CD8-positive, alpha-beta memory T cell (primary cell): Measurements from ENCODE around the gene SHOC1. TPM values are rescaled to one million over a fixed set of nuclear protein-coding genes. Genes with fewer than 3 reads are reported as not detected.
A peak's percentile ranks its signal among the peaks of the same experiment; 100 is the strongest.
"Not testable (repeated sequence)": the region's sequence is repeated elsewhere in the genome, so short reads cannot be mapped to it uniquely, and the experiment has no call there.

ENCODE experiments used
- CTCF ChIA-PET: fragments of 350-600 bp; sonication (Branson Sonifier 250); formaldehyde crosslinking; loops from one replicate; lab custom pipeline; 2021; ENCODE audit warnings: antibody characterized with exemption; lab: Charles Lee
- POLR2A ChIA-PET: fragments of 350-600 bp; sonication (Branson Sonifier 250); formaldehyde crosslinking; loops from one replicate; lab custom pipeline; 2021; ENCODE audit warnings: antibody characterized with exemption; lab: Charles Lee
- DNase-seq, 5 donors: peaks; one replicate each; pipeline versions ENCODE4 v3.0.0 to v3.0.0-alpha.2; 2020 to 2022; ENCODE audit warnings: mixed read lengths in 1 of 5
- H3K27ac ChIP-seq: one replicate; pipeline ENCODE4 v1.7.0; 2013; ENCODE audit warnings: low read depth, mild to moderate bottlenecking, low read length, moderate library complexity
- H3K27me3 ChIP-seq: 2 replicates; pipeline ENCODE4 v1.7.0; 2013; ENCODE audit warnings: low read length, mild to moderate bottlenecking; ENCODE audit not compliant: insufficient read depth, poor library complexity, severe bottlenecking
- H3K36me3 ChIP-seq: 2 replicates; pipeline ENCODE4 v1.7.0; 2013; ENCODE audit warnings: mild to moderate bottlenecking, low read length, moderate library complexity; ENCODE audit not compliant: insufficient read depth
- H3K4me1 ChIP-seq: 2 replicates; pipeline ENCODE4 v1.7.0; 2013; ENCODE audit warnings: mild to moderate bottlenecking, low read length, moderate library complexity; ENCODE audit not compliant: insufficient read depth
- H3K4me3 ChIP-seq: 2 replicates; pipeline ENCODE4 v1.7.0; 2013; ENCODE audit warnings: mild to moderate bottlenecking, low read length
- H3K9me3 ChIP-seq: 2 replicates; pipeline ENCODE4 v1.7.0; 2013; ENCODE audit warnings: mild to moderate bottlenecking, low read length
- H3K27ac Mint-ChIP-seq, 8 donors: one replicate each; pipeline ENCODE4 v1.8.0; 2020 to 2021; ENCODE audit warnings: mixed read lengths in 8 of 8, mild to moderate bottlenecking in 6 of 8, inconsistent platforms in 3 of 8, moderate library complexity in 3 of 8
- H3K27me3 Mint-ChIP-seq, 2 donors: one replicate each; pipeline ENCODE4 v1.8.0; 2020 to 2021; ENCODE audit warnings: mixed read lengths in 2 of 2, mild to moderate bottlenecking in 1 of 2, moderate library complexity in 1 of 2
- H3K36me3 Mint-ChIP-seq, 3 donors: one replicate each; pipeline ENCODE4 v1.8.0; 2020 to 2021; ENCODE audit warnings: mixed read lengths in 3 of 3, inconsistent platforms in 1 of 3, mild to moderate bottlenecking in 1 of 3
- H3K4me1 Mint-ChIP-seq, 3 donors: one replicate each; pipeline ENCODE4 v1.8.0; 2020 to 2021; ENCODE audit warnings: mixed read lengths in 3 of 3, inconsistent platforms in 1 of 3, mild to moderate bottlenecking in 1 of 3
- H3K4me3 Mint-ChIP-seq, 7 donors: one replicate each; pipeline ENCODE4 v1.8.0; 2020 to 2021; ENCODE audit warnings: mixed read lengths in 7 of 7, mild to moderate bottlenecking in 6 of 7, moderate library complexity in 4 of 7, inconsistent platforms in 2 of 7
- H3K9me3 Mint-ChIP-seq, 5 donors: one replicate each; pipeline ENCODE4 v1.8.0; 2020 to 2022; ENCODE audit warnings: mixed read lengths in 5 of 5, mild to moderate bottlenecking in 3 of 5, moderate library complexity in 2 of 5, inconsistent platforms in 1 of 5
- polyA plus RNA-seq: library from polyadenylated mRNA; unstranded; fragments of 300-500 nt; fragmentation: Illumina TruSeq; gene quantifications from one replicate; pipeline ENCODE4 v1.2.3, GENCODE V29; 2021
- total RNA-seq, 2 experiments: library from RNA; stranded (reverse); gene quantifications; one replicate each; pipeline ENCODE4 v1.2.3, GENCODE V29; 2021

SHOC1 gene
- total and polyA plus RNA-seq, 3 experiments from 2014 or later, result not detected

DNA sequence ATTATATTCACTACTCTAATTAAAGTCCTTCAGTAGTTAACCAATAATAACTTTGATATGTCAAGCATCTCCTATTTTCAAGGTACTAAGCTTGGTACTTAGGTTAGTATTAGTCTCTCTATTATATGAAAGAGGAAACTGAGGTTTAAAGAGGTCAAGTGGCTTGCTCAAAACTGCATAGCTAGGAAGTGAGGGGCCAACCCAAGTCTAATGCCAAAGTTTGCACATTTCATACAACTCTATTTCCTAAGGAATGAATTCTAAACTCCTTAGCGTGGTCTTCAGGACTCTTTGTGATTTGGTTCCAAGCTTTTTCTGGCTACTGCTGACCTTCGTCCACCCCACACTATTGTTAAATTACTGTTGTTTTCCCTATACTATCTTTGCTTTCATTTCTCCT, 9.9 kb upstream of the SHOC1 start:
- peaks cover 3 to 14% of the 10 kb centered on the region in 2 donors for H3K27me3 Mint-ChIP-seq
- peaks cover 6 to 26% (median 22%) of the 10 kb centered on the region in 3 donors for H3K4me1 Mint-ChIP-seq
- no peaks in the 10 kb centered on the region for H3K9me3 Mint-ChIP-seq
- H3K36me3 Mint-ChIP-seq, result peaks cover 0 to 3% (median 2%) of the 10 kb centered on the region in 3 donors
- Histone ChIP-seq H3K9me3 (no peaks in the 10 kb centered on the region), H3K4me1 (no peaks in the 10 kb centered on the region), H3K4me3 (no peak overlapping the region), H3K27ac (no peak overlapping the region), H3K27me3 (no peaks in the 10 kb centered on the region), H3K36me3 (no peaks in the 10 kb centered on the region)
- ChIA-PET POLR2A (interaction anchor here (0.6 kb wide), 1 partner anchor 270 kb away, joined by 3 read pairs; no protein-coding TSS in a partner anchor), CTCF (interaction anchor here (1.1 kb wide), 1 partner anchor 12 kb away, joined by 4 read pairs; no protein-coding TSS in a partner anchor)
- H3K4me3 Mint-ChIP-seq, result no peak overlapping the region
- H3K27ac Mint-ChIP-seq, result no peak overlapping the region
- DNase-seq, result no peak

DNA sequence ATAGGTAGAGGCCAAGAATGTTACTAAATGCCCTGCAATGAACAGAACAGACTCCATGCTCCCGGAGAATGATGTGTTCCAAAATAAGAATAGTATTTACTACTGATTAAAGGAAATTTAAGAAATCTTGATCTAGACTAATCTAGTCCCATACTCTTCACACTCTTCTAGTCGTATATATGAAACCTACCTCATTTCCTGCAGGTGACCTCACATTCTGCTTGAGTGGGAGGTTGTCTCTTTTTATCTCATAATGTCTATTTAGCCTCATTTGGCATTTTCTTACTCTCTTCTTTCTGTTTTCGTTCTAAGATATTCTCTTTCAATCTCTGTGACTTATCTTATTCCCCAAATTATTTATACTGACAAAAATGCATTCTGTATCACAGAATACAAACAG, 9.2 kb upstream of the SHOC1 start:
- Histone ChIP-seq H3K4me3 (no peak overlapping the region), H3K36me3 (no peaks in the 10 kb centered on the region), H3K27me3 (no peaks in the 10 kb centered on the region), H3K4me1 (no peaks in the 10 kb centered on the region), H3K27ac (no peak overlapping the region), H3K9me3 (no peaks in the 10 kb centered on the region)
- Mint-ChIP-seq H3K9me3 (no peaks in the 10 kb centered on the region), H3K27me3 (peaks cover 3 to 14% of the 10 kb centered on the region in 2 donors), H3K4me3 (no peak overlapping the region), H3K4me1 (peaks cover 6 to 26% (median 22%) of the 10 kb centered on the region in 3 donors), H3K36me3 (peaks cover 0 to 3% (median 2%) of the 10 kb centered on the region in 3 donors), H3K27ac (peak overlapping the region in 1 of 8 donors; percentile 27)
- ChIA-PET POLR2A (interaction anchor here (0.6 kb wide), 1 partner anchor 270 kb away, joined by 3 read pairs; no protein-coding TSS in a partner anchor), CTCF (no interaction called here)
- DNase-seq, result no peak

DNA sequence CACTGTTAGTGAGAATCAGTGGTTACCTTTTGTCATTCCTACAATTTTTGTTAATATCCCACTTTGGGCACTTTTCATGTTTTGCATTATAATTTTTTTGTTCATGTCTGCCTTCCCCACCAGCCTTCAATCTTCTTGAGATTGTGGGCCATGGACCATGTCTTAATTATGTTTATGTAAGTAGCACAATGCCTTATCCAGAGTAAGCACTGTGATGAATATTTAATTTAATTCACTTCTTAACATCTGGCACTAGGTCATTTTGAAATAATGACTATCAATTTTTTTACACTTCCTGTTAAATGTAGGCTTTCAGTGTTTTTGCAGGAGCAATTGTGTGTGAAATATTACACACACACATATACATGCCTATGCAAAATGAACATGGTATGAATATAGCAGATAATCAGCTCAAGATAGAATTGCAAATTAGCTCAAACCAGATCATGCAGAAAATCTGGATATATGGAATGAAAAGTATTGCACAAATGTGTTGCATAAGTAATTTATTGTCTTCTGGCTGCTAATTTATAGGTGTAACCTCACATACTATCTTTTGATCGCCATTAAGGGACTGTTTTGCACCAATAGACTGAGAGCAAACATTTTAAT, 5.3 kb upstream of the SHOC1 start:
- ChIA-PET CTCF (no interaction called here), POLR2A (no interaction called here)
- H3K4me1 Mint-ChIP-seq, result peaks cover 6 to 26% (median 22%) of the 10 kb centered on the region in 3 donors

DNA sequence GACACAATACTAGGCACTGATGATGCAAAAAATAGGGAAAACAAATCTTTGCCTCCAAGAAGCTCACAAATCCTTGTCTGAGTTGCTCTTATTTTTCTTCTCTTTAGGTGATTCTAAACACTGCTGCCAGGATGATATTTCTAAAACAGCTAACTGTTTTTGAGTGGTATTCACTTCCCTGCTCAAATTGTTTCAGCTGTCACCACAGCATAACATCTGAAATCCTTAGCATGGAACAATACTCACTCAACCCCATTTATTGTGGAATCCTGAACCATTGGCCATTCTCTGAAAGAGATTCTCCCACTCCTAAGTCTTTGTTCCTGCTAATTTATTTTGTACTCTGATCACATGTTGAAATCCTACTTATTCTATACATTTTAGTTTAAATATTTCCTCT, 4.8 kb upstream of the SHOC1 start:
- no peak for DNase-seq
- no peak overlapping the region for H3K4me3 ChIP-seq
- Mint-ChIP-seq H3K27ac (no peak overlapping the region), H3K4me3 (no peak overlapping the region), H3K9me3 (no peaks in the 10 kb centered on the region), H3K27me3 (peaks cover 0 to 14% of the 10 kb centered on the region in 2 donors), H3K36me3 (peaks cover 0 to 1% (median 0%) of the 10 kb centered on the region in 3 donors), H3K4me1 (peaks cover 6 to 26% (median 22%) of the 10 kb centered on the region in 3 donors)
- no peaks in the 10 kb centered on the region for H3K36me3 ChIP-seq
- no peaks in the 10 kb centered on the region for H3K9me3 ChIP-seq
- no peaks in the 10 kb centered on the region for H3K27me3 ChIP-seq
- ChIA-PET CTCF (no interaction called here), POLR2A (no interaction called here)
- no peak overlapping the region for H3K27ac ChIP-seq
- no peaks in the 10 kb centered on the region for H3K4me1 ChIP-seq

More for the DNA sequence above, 5.3 kb upstream of the SHOC1 start:
- H3K4me1 ChIP-seq, result no peaks in the 10 kb centered on the region
- no peaks in the 10 kb centered on the region for H3K9me3 ChIP-seq
- peaks cover 0 to 1% (median 0%) of the 10 kb centered on the region in 3 donors for H3K36me3 Mint-ChIP-seq
- H3K4me3 Mint-ChIP-seq, result no peak overlapping the region
- peaks cover 2 to 14% of the 10 kb centered on the region in 2 donors for H3K27me3 Mint-ChIP-seq
- no peaks in the 10 kb centered on the region for H3K9me3 Mint-ChIP-seq
- no peak overlapping the region for H3K27ac ChIP-seq
- H3K36me3 ChIP-seq, result no peaks in the 10 kb centered on the region
- no peak for DNase-seq
- no peak overlapping the region for H3K4me3 ChIP-seq
- H3K27me3 ChIP-seq, result no peaks in the 10 kb centered on the region
- H3K27ac Mint-ChIP-seq, result peak overlapping the region in 1 of 8 donors; percentile 40

DNA sequence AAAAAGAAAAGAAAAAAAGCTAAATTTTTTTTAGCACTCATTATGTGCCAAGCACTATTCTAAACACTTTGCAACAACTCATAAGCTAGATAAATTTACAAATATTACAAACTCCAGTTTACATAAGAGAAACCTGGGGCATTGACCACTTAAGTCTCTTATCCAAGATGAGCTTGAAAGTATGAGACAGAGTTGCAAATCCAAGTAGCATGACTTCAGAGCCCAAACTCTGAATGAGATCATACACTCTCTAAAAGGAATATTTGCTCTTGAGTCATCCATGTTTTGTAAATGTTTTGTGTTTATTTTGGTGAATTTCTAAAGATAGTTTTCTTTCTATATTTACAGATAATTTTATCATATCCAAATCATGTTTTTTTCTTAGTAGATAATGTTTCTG, 4.0 kb upstream of the SHOC1 start:
- Histone ChIP-seq H3K36me3 (no peaks in the 10 kb centered on the region), H3K9me3 (no peaks in the 10 kb centered on the region), H3K4me1 (no peaks in the 10 kb centered on the region), H3K27me3 (no peaks in the 10 kb centered on the region), H3K4me3 (no peak overlapping the region), H3K27ac (no peak overlapping the region)
- H3K9me3 Mint-ChIP-seq, result no peaks in the 10 kb centered on the region
- peaks cover 0 to 1% (median 0%) of the 10 kb centered on the region in 3 donors for H3K36me3 Mint-ChIP-seq
- ChIA-PET CTCF (no interaction called here), POLR2A (no interaction called here)
- DNase-seq, result no peak
- H3K27ac Mint-ChIP-seq, result no peak overlapping the region
- H3K4me1 Mint-ChIP-seq, result peaks cover under 1 to 19% (median 15%) of the 10 kb centered on the region in 3 donors
- no peak overlapping the region for H3K4me3 Mint-ChIP-seq
- H3K27me3 Mint-ChIP-seq, result peaks cover 0 to 8% of the 10 kb centered on the region in 2 donors

DNA sequence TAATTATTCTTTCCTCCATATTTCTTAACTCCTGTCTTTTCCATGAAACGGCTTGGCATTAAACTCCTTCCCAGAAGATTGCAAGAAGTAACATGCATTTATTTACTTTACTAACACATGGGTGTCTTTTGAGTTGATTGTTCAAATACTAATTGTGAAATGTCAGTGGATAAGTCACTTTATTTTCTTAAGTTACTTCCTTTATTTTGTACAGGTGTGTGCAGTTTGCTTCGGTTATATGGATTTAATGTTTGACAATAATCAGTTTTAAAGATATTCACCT, 761 bp upstream of the SHOC1 start:
- Mint-ChIP-seq H3K27me3 (no peaks in the 10 kb centered on the region), H3K27ac (no peak overlapping the region), H3K36me3 (peaks cover 0 to 5% (median 1%) of the 10 kb centered on the region in 3 donors), H3K9me3 (no peaks in the 10 kb centered on the region), H3K4me1 (peaks cover 0 to 7% (median 4%) of the 10 kb centered on the region in 3 donors), H3K4me3 (no peak overlapping the region)
- Histone ChIP-seq H3K4me1 (no peaks in the 10 kb centered on the region), H3K27ac (no peak overlapping the region), H3K9me3 (no peaks in the 10 kb centered on the region), H3K4me3 (no peak overlapping the region), H3K27me3 (no peaks in the 10 kb centered on the region), H3K36me3 (no peaks in the 10 kb centered on the region)
- ChIA-PET POLR2A (no interaction called here), CTCF (no interaction called here)
- DNase-seq, result no peak

DNA sequence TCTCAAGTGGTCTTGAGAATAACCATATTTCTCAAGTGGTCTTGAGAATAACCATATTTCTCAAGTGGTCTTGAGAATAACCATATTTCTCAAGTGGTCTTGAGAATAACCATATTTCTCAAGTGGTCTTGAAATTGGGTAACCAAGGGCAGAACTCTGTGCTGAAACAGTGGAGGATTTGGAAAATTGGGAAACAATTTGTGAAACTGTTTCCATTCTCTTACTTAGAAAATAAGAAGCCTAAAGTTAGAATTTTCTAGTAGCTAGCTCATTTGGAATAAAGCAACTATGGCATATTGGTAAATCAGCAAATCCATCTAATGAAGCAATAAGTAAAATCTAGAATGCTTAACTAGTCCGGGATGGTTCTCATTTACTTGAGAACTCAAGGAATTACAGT, 2.9 kb downstream of the SHOC1 start:
- H3K27ac Mint-ChIP-seq, H3K9me3 Mint-ChIP-seq, DNase-seq, CTCF ChIA-PET, H3K4me3 Mint-ChIP-seq, POLR2A ChIA-PET, H3K27me3 ChIP-seq, H3K4me1 ChIP-seq, H3K9me3 ChIP-seq, H3K27ac ChIP-seq, H3K27me3 Mint-ChIP-seq, H3K4me3 ChIP-seq, H3K36me3 ChIP-seq, H3K4me1 Mint-ChIP-seq: not testable (repeated sequence)
- H3K36me3 Mint-ChIP-seq, result peaks cover 0 to 13% (median 6%) of the 10 kb centered on the region in 3 donors

DNA sequence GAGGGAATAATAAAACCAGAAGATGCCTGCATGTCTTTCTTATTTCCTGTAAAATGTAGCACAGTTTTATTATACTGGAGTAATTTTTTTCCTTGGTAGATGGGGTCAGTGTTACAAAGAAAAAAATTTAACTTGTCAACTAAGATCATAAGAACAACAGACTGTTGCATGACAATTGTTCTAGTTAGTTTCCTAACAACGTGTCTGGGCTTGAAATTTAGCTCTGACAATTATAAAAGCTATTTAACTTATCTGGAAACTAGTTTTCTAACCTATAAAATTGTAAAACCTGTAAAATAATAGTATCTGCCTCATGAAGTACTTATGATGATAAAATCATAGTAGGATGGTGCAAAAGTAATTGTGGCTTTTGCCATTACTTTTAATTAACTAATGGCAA, 4.9 kb downstream of the SHOC1 start:
- Mint-ChIP-seq H3K27ac (no peak overlapping the region), H3K36me3 (peaks cover 0 to 13% (median 6%) of the 10 kb centered on the region in 3 donors), H3K27me3 (no peaks in the 10 kb centered on the region), H3K4me1 (no peaks in the 10 kb centered on the region), H3K4me3 (no peak overlapping the region), H3K9me3 (peaks cover 0 to 10% (median 0%) of the 10 kb centered on the region in 5 donors)
- no peaks in the 10 kb centered on the region for H3K4me1 ChIP-seq
- no peak for DNase-seq
- ChIA-PET CTCF (no interaction called here), POLR2A (no interaction called here)
- no peak overlapping the region for H3K27ac ChIP-seq
- H3K9me3 ChIP-seq, result no peaks in the 10 kb centered on the region
- H3K4me3 ChIP-seq, result no peak overlapping the region
- no peaks in the 10 kb centered on the region for H3K36me3 ChIP-seq
- no peaks in the 10 kb centered on the region for H3K27me3 ChIP-seq
